ENCODE data around the gene MIS18BP1.

GRCh38 chr14:45238988-45239387 is 14.0 kb downstream of the MIS18BP1 start:
- TF ChIP-seq CTCF (IDR thresholded peaks at IDR 0.05) (no peak), POLR2A (IDR thresholded peaks at IDR 0.05) (no peak)

Data from ovary (tissue), 3 donors.